ENCODE data around the gene MCUB. TPM values are rescaled to one million over a fixed set of nuclear protein-coding genes. Genes with fewer than 3 reads are reported as not detected.

Gene MCUB
- polyA plus RNA-seq, 3 donors, result 117 to 125 (median 123) TPM

DNA sequence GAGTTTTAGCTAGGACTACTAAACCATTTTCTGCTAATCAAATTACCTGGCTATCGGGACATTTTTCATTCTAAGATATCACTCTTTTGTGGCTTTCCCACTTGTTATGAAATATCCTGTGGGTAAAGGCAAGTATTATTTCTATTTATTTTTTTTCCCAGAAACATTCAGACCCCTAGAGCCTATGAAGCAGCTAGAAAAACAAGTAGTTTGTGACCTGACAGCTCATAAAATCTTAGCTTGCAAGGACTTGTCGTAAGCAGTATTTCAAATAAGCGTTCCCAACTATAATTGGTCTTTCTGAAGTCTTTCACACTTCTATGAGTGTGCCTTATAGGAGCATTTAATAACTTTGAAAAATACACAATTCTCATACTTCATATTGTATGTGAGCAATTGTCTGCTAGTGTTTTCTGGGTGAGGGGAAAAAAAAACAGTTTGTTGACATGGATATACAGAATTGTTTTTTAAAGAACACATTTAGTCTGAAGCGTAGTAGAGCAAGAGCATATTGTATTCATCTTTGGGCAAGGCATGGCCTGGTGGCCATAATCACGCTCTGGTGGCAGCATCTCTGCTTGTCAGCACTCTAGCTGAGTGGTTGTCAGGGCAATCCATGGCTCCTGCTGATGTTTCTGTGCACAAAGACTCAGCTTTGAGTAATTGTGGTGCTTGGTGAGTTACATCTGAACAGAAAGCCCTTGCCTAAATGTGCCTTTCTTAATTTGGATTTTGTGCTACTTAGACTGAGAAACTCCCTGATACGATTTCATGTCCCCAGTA, 2.6 kb downstream of the MCUB start:
- no peak overlapping the region for H3K4me2 ChIP-seq (replicated peaks; ENCODE audit: extremely low read depth, low read length, poor library complexity, severe bottlenecking)
- H2AFZ ChIP-seq (ENCODE audit: insufficient read depth, low read depth, low read length, poor library complexity, severe bottlenecking), result no peak overlapping the region
- no peak overlapping the region for H3K4me3 ChIP-seq (replicated peaks in 1 of 3; ENCODE audit: low read depth in 2 of 3, low read length in 3 of 3)
- Mint-ChIP-seq H3K4me3 (no peak overlapping the region), H3K27me3 (ENCODE audit: low read depth in 3 of 3) (peaks cover 0 to 6% (median 4%) of the 10 kb centered on the region in 3 donors), H3K27ac (no peak overlapping the region), H3K36me3 (peaks cover 23 to 29% of the 10 kb centered on the region in 2 donors), H3K4me1 (peaks cover 44% of the 10 kb centered on the region), H3K9me3 (peaks cover under 1 to 9% (median 6%) of the 10 kb centered on the region in 7 donors)
- H3K27me3 ChIP-seq (ENCODE audit: control insufficient read depth in 2 of 2, insufficient read depth in 2 of 2, low read length in 2 of 2), result no peaks in the 10 kb centered on the region
- TF ChIP-seq, protein P1, sequence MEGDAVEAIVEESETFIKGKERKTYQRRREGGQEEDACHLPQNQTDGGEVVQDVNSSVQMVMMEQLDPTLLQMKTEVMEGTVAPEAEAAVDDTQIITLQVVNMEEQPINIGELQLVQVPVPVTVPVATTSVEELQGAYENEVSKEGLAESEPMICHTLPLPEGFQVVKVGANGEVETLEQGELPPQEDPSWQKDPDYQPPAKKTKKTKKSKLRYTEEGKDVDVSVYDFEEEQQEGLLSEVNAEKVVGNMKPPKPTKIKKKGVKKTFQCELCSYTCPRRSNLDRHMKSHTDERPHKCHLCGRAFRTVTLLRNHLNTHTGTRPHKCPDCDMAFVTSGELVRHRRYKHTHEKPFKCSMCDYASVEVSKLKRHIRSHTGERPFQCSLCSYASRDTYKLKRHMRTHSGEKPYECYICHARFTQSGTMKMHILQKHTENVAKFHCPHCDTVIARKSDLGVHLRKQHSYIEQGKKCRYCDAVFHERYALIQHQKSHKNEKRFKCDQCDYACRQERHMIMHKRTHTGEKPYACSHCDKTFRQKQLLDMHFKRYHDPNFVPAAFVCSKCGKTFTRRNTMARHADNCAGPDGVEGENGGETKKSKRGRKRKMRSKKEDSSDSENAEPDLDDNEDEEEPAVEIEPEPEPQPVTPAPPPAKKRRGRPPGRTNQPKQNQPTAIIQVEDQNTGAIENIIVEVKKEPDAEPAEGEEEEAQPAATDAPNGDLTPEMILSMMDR (IDR thresholded peaks at IDR 0.05), result no peak
- H3K36me3 ChIP-seq (replicated peaks in 1 of 2; ENCODE audit: control insufficient read depth in 1 of 2, insufficient read depth in 2 of 2, low read length in 2 of 2), result peaks cover 0 to 19% of the 10 kb centered on the region in 2 donors
- H3K9ac ChIP-seq (ENCODE audit: insufficient read depth, low read length, poor library complexity, severe bottlenecking), result no peak overlapping the region
- intact Hi-C loops (cut with micrococcal nuclease), result loop anchor here in 1 of 2 donors (5.0 kb wide), 2 partner anchors 130 to 250 kb away; partner anchors contain the start of gene SEC24B
- 100% methylated on average over 1 of the region's 6 CpGs for WGBS (ENCODE audit: insufficient coverage)
- H3K27ac ChIP-seq (ENCODE audit: low read depth in 1 of 2, low read length in 2 of 2), result no peak overlapping the region
- H4K20me1 ChIP-seq (ENCODE audit: insufficient read depth, low read length), result peaks cover 60% of the 10 kb centered on the region
- no peak for DNase-seq
- H3K79me2 ChIP-seq (ENCODE audit: insufficient read depth, low read length), result peaks cover 68% of the 10 kb centered on the region
- peaks cover 23 to 35% of the 10 kb centered on the region in 2 donors for H3K4me1 ChIP-seq (ENCODE audit: control insufficient read depth in 1 of 2, insufficient read depth in 2 of 2, low read length in 2 of 2)
- peaks cover 3 to 5% of the 10 kb centered on the region in 2 donors for H3K9me3 ChIP-seq (replicated peaks in 1 of 2; ENCODE audit: control insufficient read depth in 1 of 2, insufficient read depth in 1 of 2, low read length in 2 of 2)

DNA sequence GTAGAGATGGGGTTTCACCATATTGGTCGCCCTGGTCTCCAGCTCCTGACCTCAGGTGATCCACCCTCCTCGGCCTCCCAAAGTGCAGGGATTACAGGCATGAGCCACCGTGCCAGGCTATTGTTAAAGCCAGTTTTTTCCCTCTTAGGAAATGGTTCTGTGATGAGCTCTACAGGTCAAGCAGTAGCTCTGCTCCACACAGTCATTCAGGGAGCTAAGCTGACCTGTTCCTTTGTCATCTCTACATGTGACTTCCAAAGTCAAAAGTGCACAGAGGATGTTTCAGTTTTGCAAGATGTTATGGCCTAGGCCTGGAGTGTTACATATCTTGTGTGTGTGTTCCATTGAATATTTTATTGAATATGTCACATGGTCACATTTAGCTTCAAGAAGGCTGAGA, 11.4 kb downstream of the MCUB start:
- peaks cover 0 to 9% (median 5%) of the 10 kb centered on the region in 7 donors for H3K9me3 Mint-ChIP-seq
- H3K79me2 ChIP-seq (ENCODE audit: insufficient read depth, low read length), result peaks cover 88% of the 10 kb centered on the region

More for the DNA sequence above, 11.4 kb downstream of the MCUB start:
- Histone ChIP-seq H3K27ac (ENCODE audit: low read depth in 1 of 2, low read length in 2 of 2) (no peak overlapping the region), H3K4me1 (ENCODE audit: control insufficient read depth in 1 of 2, insufficient read depth in 2 of 2, low read length in 2 of 2) (peaks cover 0 to 2% of the 10 kb centered on the region in 2 donors), H2AFZ (ENCODE audit: insufficient read depth, low read depth, low read length, poor library complexity, severe bottlenecking) (no peak overlapping the region), H3K27me3 (ENCODE audit: control insufficient read depth in 2 of 2, insufficient read depth in 2 of 2, low read length in 2 of 2) (no peaks in the 10 kb centered on the region), H3K4me3 (replicated peaks in 1 of 3; ENCODE audit: low read depth in 2 of 3, low read length in 3 of 3) (no peak overlapping the region), H3K36me3 (replicated peaks in 1 of 2; ENCODE audit: control insufficient read depth in 1 of 2, insufficient read depth in 2 of 2, low read length in 2 of 2) (peaks cover 0 to 16% of the 10 kb centered on the region in 2 donors), H3K9ac (ENCODE audit: insufficient read depth, low read length, poor library complexity, severe bottlenecking) (no peak overlapping the region), H3K4me2 (replicated peaks; ENCODE audit: extremely low read depth, low read length, poor library complexity, severe bottlenecking) (no peak overlapping the region), H3K9me3 (replicated peaks in 1 of 2; ENCODE audit: control insufficient read depth in 1 of 2, insufficient read depth in 1 of 2, low read length in 2 of 2) (peaks cover 0 to 6% of the 10 kb centered on the region in 2 donors), H4K20me1 (ENCODE audit: insufficient read depth, low read length) (peaks cover 96% of the 10 kb centered on the region)
- peaks cover 15% of the 10 kb centered on the region for H3K4me1 Mint-ChIP-seq
- peaks cover 0 to 1% (median 1%) of the 10 kb centered on the region in 3 donors for H3K27me3 Mint-ChIP-seq (ENCODE audit: low read depth in 3 of 3)
- intact Hi-C loops (cut with micrococcal nuclease), result no loop called here
- H3K27ac Mint-ChIP-seq, result peak overlapping the region in 1 of 7 donors; percentile 23
- DNase-seq, result no peak
- 100% methylated on average over 2 of the region's 3 CpGs for WGBS (ENCODE audit: insufficient coverage)
- H3K36me3 Mint-ChIP-seq, result peaks cover 8 to 29% of the 10 kb centered on the region in 2 donors
- no peak overlapping the region for H3K4me3 Mint-ChIP-seq
- TF ChIP-seq, protein P1 (IDR thresholded peaks at IDR 0.05), result no peak

All from CD14-positive monocyte (primary cell).